Keratinocyte (primary cell): ENCODE measurements around the gene C4B. TPM values are rescaled to one million over a fixed set of nuclear protein-coding genes. Genes with fewer than 3 reads are reported as not detected.
"Not testable (repeated sequence)": the region's sequence is repeated elsewhere in the genome, so short reads cannot be mapped to it uniquely, and the experiment has no call there.

ENCODE experiments used
- DNase-seq: peaks from one replicate; pipeline ENCODE4 v3.0.0-alpha.2; 2011; ENCODE audit warnings: low read depth, missing footprints, low spot score
- FAIRE-seq: peaks from 2 replicates; lab custom pipeline; 2011; peaks lifted over from hg19 to GRCh38; lab: Jason Lieb, UNC
- H2AFZ ChIP-seq: 2 replicates; pipeline ENCODE4 v1.6.0; 2012; ENCODE audit warnings: low read length, control low read depth, inconsistent platforms; ENCODE audit not compliant: control insufficient read depth
- H3K27ac ChIP-seq: 2 replicates; pipeline ENCODE4 v1.5.1; 2011; ENCODE audit warnings: low read length; ENCODE audit not compliant: control insufficient read depth, insufficient read depth
- H3K27me3 ChIP-seq: 3 replicates; pipeline ENCODE4 v1.6.0; 2011; ENCODE audit warnings: low read length; ENCODE audit not compliant: control insufficient read depth, insufficient read depth; ENCODE audit errors: extremely low read depth
- H3K36me3 ChIP-seq, 2 experiments: 2 replicates in 1 of 2; 3 replicates in 1 of 2; pipeline ENCODE4 v1.5.1; 2011; ENCODE audit warnings: low read length in 2 of 2, mild to moderate bottlenecking in 1 of 2; ENCODE audit not compliant: control insufficient read depth in 2 of 2, insufficient read depth in 2 of 2; ENCODE audit errors: extremely low read depth in 1 of 2
- H3K4me1 ChIP-seq: 3 replicates; pipeline ENCODE4 v1.5.1; 2011; ENCODE audit warnings: low read length; ENCODE audit not compliant: control insufficient read depth, insufficient read depth; ENCODE audit errors: extremely low read depth
- H3K4me2 ChIP-seq: 3 replicates; pipeline ENCODE4 v1.6.0; 2011; ENCODE audit warnings: low read depth, low read length; ENCODE audit not compliant: control insufficient read depth, insufficient read depth; ENCODE audit errors: extremely low read depth
- H3K4me3 ChIP-seq, 3 experiments: fragments of 200-600 bp in 1 of 3; sonication (generic) in 1 of 3; 2 replicates in 2 of 3; 3 replicates in 1 of 3; pipeline ENCODE4 v1.5.1; 2011 to 2016; ENCODE audit warnings: low read length in 3 of 3, mild to moderate bottlenecking in 3 of 3, control low read depth in 2 of 3, inconsistent platforms in 1 of 3, low read depth in 1 of 3, mixed read lengths in 1 of 3, mixed run types in 1 of 3, moderate library complexity in 1 of 3; ENCODE audit not compliant: control insufficient read depth in 2 of 3, insufficient read depth in 2 of 3; ENCODE audit errors: extremely low read depth in 1 of 3
- H3K79me2 ChIP-seq: 2 replicates; pipeline ENCODE4 v1.6.0; 2012; ENCODE audit warnings: low read length; ENCODE audit not compliant: control insufficient read depth, insufficient read depth
- H3K9ac ChIP-seq: 3 replicates; pipeline ENCODE4 v1.6.0; 2011; ENCODE audit warnings: low read length; ENCODE audit not compliant: control insufficient read depth, insufficient read depth; ENCODE audit errors: extremely low read depth
- H3K9me1 ChIP-seq: 3 replicates; pipeline ENCODE4 v1.6.0; 2011; ENCODE audit warnings: low read length; ENCODE audit not compliant: control insufficient read depth, insufficient read depth; ENCODE audit errors: extremely low read depth
- H3K9me3 ChIP-seq: 2 replicates; pipeline ENCODE4 v1.5.1; 2012; ENCODE audit warnings: low read depth, low read length; ENCODE audit not compliant: control insufficient read depth
- H4K20me1 ChIP-seq: 3 replicates; pipeline ENCODE4 v1.6.0; 2011; ENCODE audit warnings: low read length; ENCODE audit not compliant: control insufficient read depth, insufficient read depth; ENCODE audit errors: extremely low read depth
- dilution Hi-C: fragments of 300-500 bp; cut with MboI; formaldehyde crosslinking; loops from one replicate; pipeline ENCODE4 v1.7.0; 2020; ENCODE audit warnings: low sequenced_read_pairs; ENCODE audit not compliant: extremely low pct_ligation_motif_present
- polyA plus RNA-seq, 5 experiments: library from polyadenylated mRNA; depleted of rRNA in 3 of 5; stranded (reverse) in 3 of 5; stranded (forward) in 1 of 5; unstranded in 1 of 5; fragments of >200 nt; gene quantifications; 1 replicate in 1 of 5; 2 replicates in 3 of 5; 3 replicates in 1 of 5; pipeline versions ENCODE4 v1.2.1 to v1.2.3, GENCODE V29; 2011 to 2012; ENCODE audit warnings: missing spikeins in 2 of 5, low read depth in 1 of 5, low replicate concordance in 1 of 5

C4B gene
- polyA plus RNA-seq, 1 donor (not counting 4 experiments of a cell fraction or from before 2014, with no cell fraction given), result 1.8 TPM

- H3K79me2 ChIP-seq, H3K27ac ChIP-seq, H3K4me2 ChIP-seq, H3K27me3 ChIP-seq, H2AFZ ChIP-seq, H3K9ac ChIP-seq, H4K20me1 ChIP-seq, FAIRE-seq, H3K36me3 ChIP-seq, DNase-seq, H3K9me3 ChIP-seq, dilution Hi-C loops, H3K9me1 ChIP-seq, H3K4me1 ChIP-seq, H3K4me3 ChIP-seq: not testable (repeated sequence)
Measured at GRCh38 chr6:32004393-32004792, 10.2 kb upstream of the C4B start.

GRCh38 chr6:32004864-32005537 is 9.6 kb upstream of the C4B start:
- dilution Hi-C loops, H3K4me1 ChIP-seq, H3K36me3 ChIP-seq, H3K9ac ChIP-seq, H4K20me1 ChIP-seq, H3K4me2 ChIP-seq, H3K9me1 ChIP-seq, H3K4me3 ChIP-seq, DNase-seq, H3K9me3 ChIP-seq, H3K79me2 ChIP-seq, H3K27ac ChIP-seq, H2AFZ ChIP-seq, H3K27me3 ChIP-seq: not testable (repeated sequence)
- FAIRE-seq, result peak; percentile 69

- H3K27ac ChIP-seq, H3K36me3 ChIP-seq, DNase-seq, H3K4me2 ChIP-seq, H3K9me1 ChIP-seq, H3K9me3 ChIP-seq, H3K4me1 ChIP-seq, H2AFZ ChIP-seq, H4K20me1 ChIP-seq, H3K79me2 ChIP-seq, H3K27me3 ChIP-seq, FAIRE-seq, H3K4me3 ChIP-seq, dilution Hi-C loops, H3K9ac ChIP-seq: not testable (repeated sequence)
Measured at GRCh38 chr6:32005538-32005880, 9.1 kb upstream of the C4B start.

- DNase-seq, H3K9me1 ChIP-seq, H4K20me1 ChIP-seq, H2AFZ ChIP-seq, dilution Hi-C loops, H3K4me1 ChIP-seq, H3K4me3 ChIP-seq, H3K4me2 ChIP-seq, H3K36me3 ChIP-seq, H3K79me2 ChIP-seq, H3K9me3 ChIP-seq, H3K27ac ChIP-seq, H3K27me3 ChIP-seq, H3K9ac ChIP-seq, FAIRE-seq: not testable (repeated sequence)
Measured at GRCh38 chr6:32005991-32006529, 8.5 kb upstream of the C4B start.

GRCh38 chr6:32007086-32007485 is 7.5 kb upstream of the C4B start:
- H3K36me3 ChIP-seq, H3K9me1 ChIP-seq, H3K9ac ChIP-seq, H3K4me2 ChIP-seq, FAIRE-seq, H3K4me3 ChIP-seq, DNase-seq, H3K9me3 ChIP-seq, H2AFZ ChIP-seq, H3K27me3 ChIP-seq, H3K4me1 ChIP-seq, dilution Hi-C loops, H3K79me2 ChIP-seq, H3K27ac ChIP-seq, H4K20me1 ChIP-seq: not testable (repeated sequence)
